CD4-positive, alpha-beta memory T cell (primary cell): Measurements from ENCODE around the gene EIF4EBP2. TPM values are rescaled to one million over a fixed set of nuclear protein-coding genes. Genes with fewer than 3 reads are reported as not detected.

Experiments
- CTCF ChIA-PET: fragments of 350-600 bp; sonication (Branson Sonifier 250); formaldehyde crosslinking; loops from one replicate; lab custom pipeline; 2021; ENCODE audit warnings: inconsistent platforms; ENCODE audit not compliant: partially characterized antibody; lab: Charles Lee
- POLR2A ChIA-PET: fragments of 350-600 bp; sonication (Branson Sonifier 250); formaldehyde crosslinking; loops from one replicate; lab custom pipeline; 2021; ENCODE audit not compliant: partially characterized antibody; lab: Charles Lee
- DNase-seq, 5 donors: peaks; one replicate each; pipeline versions ENCODE4 v3.0.0 to v3.0.0-alpha.2; 2020 to 2022; ENCODE audit warnings: mixed read lengths in 1 of 5
- H3K27ac ChIP-seq: one replicate; pipeline ENCODE4 v1.7.0; 2013; ENCODE audit warnings: low read depth, low read length
- H3K27me3 ChIP-seq: 2 replicates; pipeline ENCODE4 v1.7.0; 2013; ENCODE audit warnings: mild to moderate bottlenecking, low read length, moderate library complexity; ENCODE audit not compliant: insufficient read depth
- H3K36me3 ChIP-seq: 2 replicates; pipeline ENCODE4 v1.7.0; 2013; ENCODE audit warnings: mild to moderate bottlenecking, low read length, moderate library complexity; ENCODE audit not compliant: insufficient read depth
- H3K4me1 ChIP-seq: 2 replicates; pipeline ENCODE4 v1.7.0; 2013; ENCODE audit warnings: mild to moderate bottlenecking, low read length, moderate library complexity; ENCODE audit not compliant: insufficient read depth
- H3K4me3 ChIP-seq, 2 donors: one replicate each; pipeline ENCODE4 v1.7.0; 2013; ENCODE audit warnings: low read length in 2 of 2, mild to moderate bottlenecking in 1 of 2
- H3K9me3 ChIP-seq, 2 donors: one replicate each; pipeline ENCODE4 v1.7.0; 2013; ENCODE audit warnings: low read length in 2 of 2, control low read depth in 1 of 2; ENCODE audit not compliant: control insufficient read depth in 1 of 2
- H3K27ac Mint-ChIP-seq, 7 donors: one replicate each; pipeline ENCODE4 v1.8.0; 2020 to 2021; ENCODE audit warnings: mixed read lengths in 7 of 7, mild to moderate bottlenecking in 6 of 7, inconsistent platforms in 3 of 7, moderate library complexity in 3 of 7
- H3K27me3 Mint-ChIP-seq, 2 donors: one replicate each; pipeline ENCODE4 v1.8.0; 2020 to 2021; ENCODE audit warnings: mixed read lengths in 2 of 2
- H3K36me3 Mint-ChIP-seq, 2 donors: one replicate each; pipeline ENCODE4 v1.8.0; 2020 to 2021; ENCODE audit warnings: mixed read lengths in 2 of 2, inconsistent platforms in 1 of 2, mild to moderate bottlenecking in 1 of 2
- H3K4me1 Mint-ChIP-seq, 4 donors: one replicate each; pipeline ENCODE4 v1.8.0; 2020 to 2021; ENCODE audit warnings: mixed read lengths in 4 of 4, mild to moderate bottlenecking in 1 of 4
- H3K4me3 Mint-ChIP-seq, 8 donors: one replicate each; pipeline ENCODE4 v1.8.0; 2020 to 2021; ENCODE audit warnings: mixed read lengths in 8 of 8, mild to moderate bottlenecking in 7 of 8, moderate library complexity in 6 of 8, inconsistent platforms in 3 of 8
- H3K9me3 Mint-ChIP-seq, 8 donors: one replicate each; pipeline ENCODE4 v1.8.0; 2020 to 2021; ENCODE audit warnings: mixed read lengths in 8 of 8, mild to moderate bottlenecking in 5 of 8, inconsistent platforms in 3 of 8, moderate library complexity in 1 of 8
- intact Hi-C: fragments of 100-400 bp; cut with micrococcal nuclease; formaldehyde crosslinking; loops from one replicate; pipeline ENCODE4 v1.15.1; 2023
- polyA plus RNA-seq, 2 donors: library from polyadenylated mRNA; unstranded; fragments of 300-500 nt; fragmentation: Illumina TruSeq; gene quantifications; one replicate each; pipeline ENCODE4 v1.2.3, GENCODE V29; 2021
- total RNA-seq, 2 experiments: library from RNA; stranded (reverse); gene quantifications; one replicate each; pipeline ENCODE4 v1.2.3, GENCODE V29; 2021

Gene EIF4EBP2
- total and polyA plus RNA-seq, 4 experiments from 2014 or later, result 54.5 to 83.9 (median 62.3) TPM

DNA sequence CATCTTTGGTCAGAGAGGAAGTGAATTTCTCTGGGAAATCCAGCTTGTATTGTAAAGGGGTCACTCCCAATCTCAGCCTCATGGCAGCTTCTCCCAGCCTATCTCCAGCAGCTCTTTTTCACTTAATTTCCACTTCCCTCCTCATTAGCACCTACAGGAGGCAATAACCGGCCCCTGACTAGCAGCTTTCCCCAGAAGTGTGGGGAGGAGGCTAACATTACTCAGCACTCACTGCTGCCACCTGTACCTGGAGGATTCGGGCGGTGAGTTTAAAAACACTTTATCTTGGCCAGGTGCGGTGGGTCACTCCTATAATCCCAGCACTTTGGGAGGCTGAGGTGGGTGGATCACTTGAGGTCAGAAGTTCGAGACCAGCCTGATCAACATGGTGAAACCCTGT, 33.8 kb downstream of the EIF4EBP2 start:
- POLR2A ChIA-PET, result interaction anchor here (0.9 kb wide), 1 partner anchor 39 kb away, joined by 3 read pairs; no protein-coding TSS in a partner anchor
- H3K4me3 ChIP-seq, result no peak overlapping the region
- H3K4me3 Mint-ChIP-seq, result peak overlapping the region in 1 of 8 donors; percentile 12
- intact Hi-C loops, result no loop called here
- H3K27me3 Mint-ChIP-seq, result peaks cover 25 to 29% of the 10 kb centered on the region in 2 donors
- CTCF ChIA-PET, result interaction anchor here (1.4 kb wide), 3 partner anchors 23 to 227 kb away, joined by 3 to 5 read pairs (median 3); no protein-coding TSS in a partner anchor
- no peaks in the 10 kb centered on the region for H3K9me3 ChIP-seq
- H3K27ac Mint-ChIP-seq, result no peak overlapping the region
- H3K36me3 ChIP-seq, result no peaks in the 10 kb centered on the region
- peaks cover 28% of the 10 kb centered on the region for H3K27me3 ChIP-seq
- peaks cover 13 to 47% (median 32%) of the 10 kb centered on the region in 4 donors for H3K4me1 Mint-ChIP-seq
- H3K36me3 Mint-ChIP-seq, result peaks cover 0 to 4% of the 10 kb centered on the region in 2 donors
- DNase-seq, result no peak
- no peak overlapping the region for H3K27ac ChIP-seq
- H3K4me1 ChIP-seq, result peaks cover 34% of the 10 kb centered on the region
- no peaks in the 10 kb centered on the region for H3K9me3 Mint-ChIP-seq

- H3K27me3 ChIP-seq, result peaks cover 29% of the 10 kb centered on the region
- peak overlapping the region; percentile 17 to 35 for H3K4me3 ChIP-seq
- H3K36me3 Mint-ChIP-seq, result no peaks in the 10 kb centered on the region
- intact Hi-C loops, result no loop called here
- peaks cover 29 to 32% of the 10 kb centered on the region in 2 donors for H3K27me3 Mint-ChIP-seq
- H3K9me3 Mint-ChIP-seq, result no peaks in the 10 kb centered on the region
- H3K4me3 Mint-ChIP-seq, result peak overlapping the region; percentile 71 to 90 (median 80)
- no peaks in the 10 kb centered on the region for H3K36me3 ChIP-seq
- no peaks in the 10 kb centered on the region for H3K9me3 ChIP-seq
- CTCF ChIA-PET, result interaction anchor here (1.0 kb wide), 1 partner anchor 31 kb away, joined by 3 read pairs; no protein-coding TSS in a partner anchor
- DNase-seq, result peak in 2 of 5 donors; percentile 9 to 16
- peak overlapping the region in 1 of 7 donors; percentile 57 for H3K27ac Mint-ChIP-seq
- H3K4me1 Mint-ChIP-seq, result peaks cover 7 to 26% (median 15%) of the 10 kb centered on the region in 4 donors
- no peak overlapping the region for H3K27ac ChIP-seq
- H3K4me1 ChIP-seq, result peaks cover 18% of the 10 kb centered on the region
- POLR2A ChIA-PET, result no interaction called here
Measured at GRCh38 chr10:70440296-70441160, 36.6 kb downstream of the EIF4EBP2 start.

- intact Hi-C loops, result no loop called here
- Histone ChIP-seq H3K27ac (no peak within 1 kb of the TSS), H3K4me3 (peak within 1 kb of the TSS; percentile 17 to 35), H3K27me3 (peaks cover 29% of the 10 kb centered on the region), H3K9me3 (no peaks in the 10 kb centered on the region), H3K4me1 (peaks cover 18% of the 10 kb centered on the region), H3K36me3 (no peaks in the 10 kb centered on the region)
- POLR2A ChIA-PET, result interaction anchor here (1.9 kb wide), 1 partner anchor 36 kb away, joined by 7 read pairs; no protein-coding TSS in a partner anchor
- CTCF ChIA-PET, result interaction anchor here (1.0 kb wide), 1 partner anchor 32 kb away, joined by 3 read pairs; no protein-coding TSS in a partner anchor
- H3K27me3 Mint-ChIP-seq, result peaks cover 29 to 35% of the 10 kb centered on the region in 2 donors
- peak within 1 kb of the TSS; percentile 71 to 90 (median 80) for H3K4me3 Mint-ChIP-seq
- peak within 1 kb of the TSS in 1 of 7 donors; percentile 57 for H3K27ac Mint-ChIP-seq
- peaks cover 7 to 26% (median 15%) of the 10 kb centered on the region in 4 donors for H3K4me1 Mint-ChIP-seq
- DNase-seq, result peak in 3 of 5 donors; percentile 13 to 20 (median 15)
- no peaks in the 10 kb centered on the region for H3K36me3 Mint-ChIP-seq
- no peaks in the 10 kb centered on the region for H3K9me3 Mint-ChIP-seq
Measured at GRCh38 chr10:70441161-70441894, 37.4 kb downstream of the EIF4EBP2 start, which contains the start of gene NODAL. TSS of gene NODAL (minus strand) at chr10:70441681. CDS start at chr10:70441667, 14 bp downstream.

GRCh38 chr10:70441895-70442309, 38.0 kb downstream of the EIF4EBP2 start:
- peaks cover 7 to 22% (median 15%) of the 10 kb centered on the region in 4 donors for H3K4me1 Mint-ChIP-seq
- no peaks in the 10 kb centered on the region for H3K9me3 ChIP-seq
- H3K4me3 Mint-ChIP-seq, result peak overlapping the region in 7 of 8 donors; percentile 12 to 70 (median 43)
- no peaks in the 10 kb centered on the region for H3K36me3 ChIP-seq
- H3K27ac Mint-ChIP-seq, result no peak overlapping the region
- peaks cover 29 to 35% of the 10 kb centered on the region in 2 donors for H3K27me3 Mint-ChIP-seq
- H3K36me3 Mint-ChIP-seq, result no peaks in the 10 kb centered on the region
- ChIA-PET CTCF (interaction anchor here (1.1 kb wide), 1 partner anchor 19 kb away, joined by 3 read pairs; no protein-coding TSS in a partner anchor), POLR2A (interaction anchor here (1.1 to 1.9 kb wide), 2 partner anchors 11 to 37 kb away, joined by 3 to 7 read pairs; no protein-coding TSS in a partner anchor)
- H3K4me3 ChIP-seq, result no peak overlapping the region
- no peak for DNase-seq
- peaks cover 18% of the 10 kb centered on the region for H3K4me1 ChIP-seq
- H3K27me3 ChIP-seq, result peaks cover 29% of the 10 kb centered on the region
- intact Hi-C loops, result no loop called here
- no peak overlapping the region for H3K27ac ChIP-seq
- H3K9me3 Mint-ChIP-seq, result no peaks in the 10 kb centered on the region

DNA sequence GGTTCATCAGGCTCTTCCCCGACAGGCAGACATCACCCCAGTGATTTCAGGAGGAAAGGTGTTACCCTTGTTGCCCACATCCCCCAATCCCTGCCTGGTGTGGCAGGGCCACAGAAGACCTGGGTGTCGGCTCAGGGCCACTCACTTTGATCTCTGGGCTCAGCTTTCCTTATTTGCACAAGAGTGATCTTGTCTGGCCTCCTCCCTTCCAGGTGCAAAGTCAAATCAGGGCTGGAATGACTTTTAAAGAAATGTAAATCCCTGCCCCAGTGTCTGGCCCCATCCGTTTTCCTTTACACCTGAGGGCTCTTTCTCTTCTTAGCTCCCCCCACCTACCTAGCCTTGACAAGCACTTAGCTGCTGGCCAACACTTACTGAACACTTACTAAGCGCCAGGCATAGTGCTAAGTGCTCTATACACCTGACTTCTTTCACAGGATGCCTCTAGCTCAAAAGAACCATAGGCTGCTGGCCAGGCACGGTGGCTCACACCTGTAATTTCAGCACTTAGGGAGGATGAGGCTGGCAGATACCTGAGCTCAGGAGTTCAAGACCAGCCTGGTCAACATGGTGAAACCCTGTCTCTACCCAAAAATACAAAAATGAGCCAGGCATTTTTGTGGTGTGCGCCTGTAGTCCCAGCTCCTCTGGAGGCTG, 38.5 kb downstream of the EIF4EBP2 start:
- CTCF ChIA-PET, result interaction anchor here (1.1 kb wide), 1 partner anchor 18 kb away, joined by 3 read pairs; no protein-coding TSS in a partner anchor
- peaks cover 29 to 35% of the 10 kb centered on the region in 2 donors for H3K27me3 Mint-ChIP-seq
- peaks cover 7 to 22% (median 15%) of the 10 kb centered on the region in 4 donors for H3K4me1 Mint-ChIP-seq

GRCh38 chr10:70444744-70445143, 40.8 kb downstream of the EIF4EBP2 start:
- Mint-ChIP-seq H3K27ac (no peak overlapping the region), H3K4me1 (peaks cover 7 to 22% (median 14%) of the 10 kb centered on the region in 4 donors), H3K9me3 (no peaks in the 10 kb centered on the region), H3K4me3 (no peak overlapping the region), H3K36me3 (no peaks in the 10 kb centered on the region), H3K27me3 (peaks cover 25 to 29% of the 10 kb centered on the region in 2 donors)
- ChIA-PET CTCF (interaction anchor here (1.5 kb wide), 1 partner anchor 17 kb away, joined by 4 read pairs; no protein-coding TSS in a partner anchor), POLR2A (interaction anchor here (1.0 to 1.7 kb wide), 2 partner anchors 40 to 41 kb away, joined by 3 to 4 read pairs; partner anchors contain the start of gene EIF4EBP2)
- H3K4me1 ChIP-seq, result peaks cover 18% of the 10 kb centered on the region
- H3K27me3 ChIP-seq, result peaks cover 29% of the 10 kb centered on the region
- H3K36me3 ChIP-seq, result no peaks in the 10 kb centered on the region
- no peak overlapping the region for H3K4me3 ChIP-seq
- intact Hi-C loops, result no loop called here
- H3K27ac ChIP-seq, result no peak overlapping the region
- no peak for DNase-seq
- H3K9me3 ChIP-seq, result no peaks in the 10 kb centered on the region

More for the DNA sequence above, 38.5 kb downstream of the EIF4EBP2 start:
- H3K4me3 ChIP-seq, result no peak overlapping the region
- H3K4me3 Mint-ChIP-seq, result peak overlapping the region in 7 of 8 donors; percentile 4 to 79 (median 52)
- no peak overlapping the region for H3K27ac Mint-ChIP-seq
- H3K36me3 Mint-ChIP-seq, result no peaks in the 10 kb centered on the region
- peaks cover 18% of the 10 kb centered on the region for H3K4me1 ChIP-seq
- no peak for DNase-seq
- H3K9me3 ChIP-seq, result no peaks in the 10 kb centered on the region
- intact Hi-C loops, result no loop called here
- H3K27me3 ChIP-seq, result peaks cover 29% of the 10 kb centered on the region
- no peak overlapping the region for H3K27ac ChIP-seq
- no peaks in the 10 kb centered on the region for H3K9me3 Mint-ChIP-seq
- POLR2A ChIA-PET, result interaction anchor here (1.1 to 1.9 kb wide), 2 partner anchors 12 to 38 kb away, joined by 3 to 7 read pairs; no protein-coding TSS in a partner anchor
- no peaks in the 10 kb centered on the region for H3K36me3 ChIP-seq
